Prostate gland (tissue), 2 donors: ENCODE results near the gene TDRD3. TPM values are rescaled to one million over a fixed set of nuclear protein-coding genes. Genes with fewer than 3 reads are reported as not detected.

Experiments used
- DNase-seq: peaks from one replicate; pipeline ENCODE4 v3.0.0-alpha.2; 2019; ENCODE audit warnings: low spot score
- H3K27ac ChIP-seq, 2 donors: fragments of 200-600 bp; sonication (generic); 2 replicates each; pipeline ENCODE4 v1.5.1; 2017 to 2019
- H3K27me3 ChIP-seq: fragments of 200-600 bp; sonication (generic); replicated peaks from 2 replicates; pipeline ENCODE4 v1.5.1; 2019; ENCODE audit not compliant: insufficient read depth
- H3K36me3 ChIP-seq, 2 donors: fragments of 200-600 bp; sonication (generic); 1 replicate in 1 of 2; 2 replicates in 1 of 2; pipeline versions ENCODE4 v1.5.1 to v1.8.1; 2017 to 2019
- H3K4me1 ChIP-seq: fragments of 200-600 bp; sonication (generic); replicated peaks from 2 replicates; pipeline ENCODE4 v1.5.1; 2019
- H3K4me3 ChIP-seq, 2 donors: fragments of 200-600 bp; sonication (generic); 2 replicates each; pipeline ENCODE4 v1.5.1; 2017 to 2019
- H3K9me3 ChIP-seq: fragments of 200-600 bp; sonication (generic); 2 replicates; pipeline ENCODE4 v1.5.1; 2017
- POLR2A ChIP-seq: fragments of 450-650 bp; IDR thresholded peaks from one replicate; pipeline ENCODE4 v1.6.1; 2016; ENCODE audit warnings: antibody characterized with exemption, mild to moderate bottlenecking
- POLR2AphosphoS5 ChIP-seq: sonication (generic); formaldehyde crosslinking; IDR thresholded peaks from one replicate; pipeline ENCODE4 v1.6.1; 2017; ENCODE audit warnings: antibody characterized with exemption
- WGBS: methylation state at CpG from one replicate; pipeline ENCODE4 v1.1.5; 2018; 5-methylcytosine and 5-hydroxymethylcytosine counted together
- intact Hi-C: fragments of 100-400 bp; cut with DNase I; formaldehyde crosslinking; loops from one replicate; pipeline ENCODE4 v1.14.2; 2022
- small RNA-seq, 2 donors: library from RNA; depleted of rRNA; stranded (forward); fragments of <200 nt; gene quantifications; one replicate each; pipeline ENCODE3, GENCODE V24; 2016
- total RNA-seq, 2 donors: library from RNA; depleted of rRNA; stranded (reverse); fragments of >200 nt; gene quantifications; one replicate each; pipeline ENCODE4 v1.1.0, GENCODE V29; 2016
- TF ChIP-seq, protein P1 (sequence below), 4 experiments: fragments of 200-600 bp in 2 of 4; fragments of 450-650 bp in 2 of 4; sonication (generic) in 2 of 4; IDR thresholded peaks; 1 replicate in 3 of 4; 2 replicates in 1 of 4; pipeline ENCODE4 v1.5.1; 2016 to 2019; ENCODE audit warnings: antibody characterized with exemption in 4 of 4, mild to moderate bottlenecking in 2 of 4, moderate library complexity in 2 of 4

The TDRD3 gene
- total RNA-seq, 2 donors from 2014 or later, result 14.6 to 14.7 TPM

DNA sequence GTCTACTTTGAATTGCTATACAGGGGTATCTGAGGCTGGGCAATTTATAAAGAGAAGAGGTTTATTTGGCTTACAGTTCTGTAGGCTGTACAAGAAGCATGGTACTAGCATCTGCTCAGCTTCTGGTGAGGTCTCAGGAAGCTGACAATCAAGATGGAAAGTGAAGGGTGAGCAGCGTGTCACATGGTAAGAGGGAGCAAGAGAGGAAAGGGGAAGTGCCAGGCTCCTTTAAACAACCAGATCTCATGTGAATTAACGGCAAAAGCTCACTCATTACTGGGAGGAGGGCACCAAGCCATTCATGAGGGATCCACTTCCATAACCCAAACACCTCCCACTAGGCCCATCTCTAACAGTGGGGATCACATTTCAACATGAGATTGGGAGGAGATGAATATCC, 222.4 kb downstream of the TDRD3 start:
- Histone ChIP-seq H3K27me3 (no peaks in the 10 kb centered on the region), H3K4me1 (no peaks in the 10 kb centered on the region), H3K27ac (no peak overlapping the region), H3K4me3 (no peak overlapping the region), H3K9me3 (no peaks in the 10 kb centered on the region), H3K36me3 (no peaks in the 10 kb centered on the region)
- TF ChIP-seq POLR2A (no peak), POLR2AphosphoS5 (no peak)
- TF ChIP-seq, protein P1, sequence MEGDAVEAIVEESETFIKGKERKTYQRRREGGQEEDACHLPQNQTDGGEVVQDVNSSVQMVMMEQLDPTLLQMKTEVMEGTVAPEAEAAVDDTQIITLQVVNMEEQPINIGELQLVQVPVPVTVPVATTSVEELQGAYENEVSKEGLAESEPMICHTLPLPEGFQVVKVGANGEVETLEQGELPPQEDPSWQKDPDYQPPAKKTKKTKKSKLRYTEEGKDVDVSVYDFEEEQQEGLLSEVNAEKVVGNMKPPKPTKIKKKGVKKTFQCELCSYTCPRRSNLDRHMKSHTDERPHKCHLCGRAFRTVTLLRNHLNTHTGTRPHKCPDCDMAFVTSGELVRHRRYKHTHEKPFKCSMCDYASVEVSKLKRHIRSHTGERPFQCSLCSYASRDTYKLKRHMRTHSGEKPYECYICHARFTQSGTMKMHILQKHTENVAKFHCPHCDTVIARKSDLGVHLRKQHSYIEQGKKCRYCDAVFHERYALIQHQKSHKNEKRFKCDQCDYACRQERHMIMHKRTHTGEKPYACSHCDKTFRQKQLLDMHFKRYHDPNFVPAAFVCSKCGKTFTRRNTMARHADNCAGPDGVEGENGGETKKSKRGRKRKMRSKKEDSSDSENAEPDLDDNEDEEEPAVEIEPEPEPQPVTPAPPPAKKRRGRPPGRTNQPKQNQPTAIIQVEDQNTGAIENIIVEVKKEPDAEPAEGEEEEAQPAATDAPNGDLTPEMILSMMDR (IDR thresholded peaks at IDR 0.05), result no peak
- DNase-seq, result no peak
- WGBS, result 88% methylated on average over 2 of the region's 2 CpGs
- intact Hi-C loops, result no loop called here

DNA sequence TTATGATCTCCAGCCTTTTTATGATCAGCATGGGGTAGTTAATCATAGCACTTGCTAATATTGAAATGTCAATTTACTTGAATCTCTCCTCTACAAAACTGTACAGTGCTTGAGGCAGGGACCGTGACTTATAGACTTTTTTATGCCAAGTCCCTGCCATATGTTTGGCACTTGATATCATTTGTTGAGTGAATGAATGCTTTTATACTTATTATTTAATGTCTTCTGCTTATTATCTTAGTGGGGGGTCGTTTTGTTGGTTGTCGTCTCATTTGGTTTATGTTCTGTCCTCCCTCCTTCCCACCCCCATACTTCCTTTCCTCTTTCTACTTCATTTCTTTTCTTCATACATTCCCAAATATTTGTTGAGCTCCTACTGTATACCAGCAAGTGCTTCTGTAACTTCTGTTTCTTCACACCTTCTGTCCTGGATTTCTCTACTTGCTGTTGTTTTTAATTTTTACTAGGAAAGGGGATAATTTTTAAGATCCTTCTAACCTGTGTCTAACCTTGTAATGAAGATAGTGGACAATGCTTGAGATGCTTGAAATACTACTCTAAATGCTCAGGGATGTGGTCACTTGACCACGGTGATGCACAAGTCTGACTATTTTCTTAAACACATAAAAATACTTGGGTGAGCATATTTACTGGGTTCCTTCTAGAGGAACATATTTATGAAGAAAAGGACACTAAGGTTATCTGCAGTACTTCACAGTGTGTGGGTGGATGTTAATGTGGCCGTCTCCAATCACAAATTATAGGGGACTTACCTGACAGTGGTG, 223.8 kb downstream of the TDRD3 start:
- WGBS, result 73% methylated on average over 5 of the region's 5 CpGs
- no peak overlapping the region for H3K4me3 ChIP-seq
- intact Hi-C loops, result no loop called here
- TF ChIP-seq POLR2A (no peak), POLR2AphosphoS5 (no peak)
- TF ChIP-seq, protein P1 (IDR thresholded peaks at IDR 0.05), result no peak
- no peak for DNase-seq
- H3K27ac ChIP-seq, result no peak overlapping the region
- no peaks in the 10 kb centered on the region for H3K4me1 ChIP-seq
- no peaks in the 10 kb centered on the region for H3K9me3 ChIP-seq
- no peaks in the 10 kb centered on the region for H3K27me3 ChIP-seq
- no peaks in the 10 kb centered on the region for H3K36me3 ChIP-seq

DNA sequence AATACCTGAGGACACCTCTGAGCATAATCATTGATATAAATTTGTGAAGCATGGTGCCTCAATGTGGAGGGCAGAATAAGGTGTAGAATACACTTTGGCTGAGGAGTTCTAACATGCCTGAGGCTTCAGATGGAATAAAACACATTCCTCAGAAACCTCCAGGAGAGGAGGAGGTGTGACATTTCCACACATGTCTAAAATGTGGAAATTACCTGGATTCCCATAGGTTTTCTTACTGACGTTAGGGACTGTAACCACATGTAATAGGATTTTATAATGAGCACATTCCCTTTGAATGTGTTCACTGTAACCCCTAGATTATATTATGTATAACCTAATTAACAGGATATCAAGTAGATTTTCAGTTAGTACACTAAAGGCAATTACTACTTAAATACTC, 226.1 kb downstream of the TDRD3 start:
- TF ChIP-seq, protein P1 (IDR thresholded peaks at IDR 0.05), result no peak
- TF ChIP-seq POLR2AphosphoS5, result no peak
- TF ChIP-seq POLR2A, result no peak
- Histone ChIP-seq H3K27me3 (no peaks in the 10 kb centered on the region), H3K36me3 (no peaks in the 10 kb centered on the region), H3K4me3 (no peak overlapping the region), H3K4me1 (no peaks in the 10 kb centered on the region), H3K9me3 (no peaks in the 10 kb centered on the region), H3K27ac (no peak overlapping the region)
- WGBS, result 46% methylated on average over 1 of the region's 1 CpG
- DNase-seq, result no peak
- intact Hi-C loops, result no loop called here

Small RNA genes within 50 kb of the gene (small RNA-seq; reads per million reads assigned to genes)
- 0 reads per million in 2 donors for gene RNA5SP31

Other genes with a start within 250 kb of the TDRD3 start
- gene DIAPH3, start 233.3 kb upstream of the TDRD3 start, total RNA-seq, result 1 to 10 TPM in 1 of 2 donors, under 1 TPM in 1; 0.27 to 2.4 TPM